Caco-2 (cell line): ENCODE measurements around the gene TIMP4. TPM values are rescaled to one million over a fixed set of nuclear protein-coding genes. Genes with fewer than 3 reads are reported as not detected.

Experiments
- BruUV-seq: library from RNA; stranded (reverse); fragments of 400-500 nt; replicated peaks from 2 replicates; lab custom pipeline; 2021; lab: Mats Ljungman, UMichigan
- CTCF ChIA-PET: fragments of 300-600 bp; sonication (Branson Sonifier 250); formaldehyde crosslinking; loops from one replicate; lab custom pipeline; 2022; ENCODE audit warnings: antibody characterized with exemption; lab: Charles Lee
- POLR2A ChIA-PET: fragments of 300-600 bp; sonication (Branson Sonifier 250); formaldehyde crosslinking; loops from one replicate; lab custom pipeline; 2022; ENCODE audit warnings: antibody characterized with exemption; lab: Charles Lee
- DNase-seq, 2 experiments: peaks; one replicate each; pipeline versions ENCODE4 v3.0.0 to v3.0.0-alpha.2; 2020 to 2022
- H3K27me3 ChIP-seq: replicated peaks from 2 replicates; pipeline ENCODE4 v1.6.0; 2011; ENCODE audit warnings: low read length; ENCODE audit not compliant: control insufficient read depth, insufficient read depth
- H3K36me3 ChIP-seq: 2 replicates; pipeline ENCODE4 v1.5.1; 2011; ENCODE audit warnings: low read length; ENCODE audit not compliant: control insufficient read depth, insufficient read depth
- H3K4me1 ChIP-seq: fragments of 250-450 bp; sonication (Bioruptor Pico); 2 replicates; pipeline ENCODE4 v1.5.1; 2020; ENCODE audit warnings: mild to moderate bottlenecking
- H3K4me3 ChIP-seq: 2 replicates; pipeline ENCODE4 v1.5.1; 2011; ENCODE audit warnings: low read depth, mild to moderate bottlenecking, control low read depth, low read length
- H3K9me3 ChIP-seq: fragments of 250-450 bp; sonication (Bioruptor Pico); 2 replicates; pipeline ENCODE4 v1.5.1; 2020; ENCODE audit warnings: mild to moderate bottlenecking, moderate library complexity
- H3K27ac Mint-ChIP-seq: one replicate; pipeline ENCODE4 v1.8.0; 2022; ENCODE audit warnings: mixed read lengths; ENCODE audit not compliant: unreplicated experiment
- H3K27me3 Mint-ChIP-seq: one replicate; pipeline ENCODE4 v1.8.0; 2022; ENCODE audit warnings: mixed read lengths; ENCODE audit not compliant: insufficient read depth, unreplicated experiment
- H3K36me3 Mint-ChIP-seq: one replicate; pipeline ENCODE4 v1.8.0; 2022; ENCODE audit warnings: mild to moderate bottlenecking, mixed read lengths; ENCODE audit not compliant: insufficient read depth, unreplicated experiment
- H3K4me1 Mint-ChIP-seq: one replicate; pipeline ENCODE4 v1.8.0; 2022; ENCODE audit warnings: low read depth, mixed read lengths; ENCODE audit not compliant: unreplicated experiment
- H3K4me3 Mint-ChIP-seq: one replicate; pipeline ENCODE4 v1.8.0; 2022; ENCODE audit warnings: mild to moderate bottlenecking, moderate library complexity, mixed read lengths; ENCODE audit not compliant: unreplicated experiment
- H3K9me3 Mint-ChIP-seq: one replicate; pipeline ENCODE4 v1.8.0; 2022; ENCODE audit warnings: mixed read lengths; ENCODE audit not compliant: unreplicated experiment
- CTCF ChIP-seq, 2 experiments: fragments of 200-600 bp in 1 of 2; IDR thresholded peaks; 1 replicate in 1 of 2; 2 replicates in 1 of 2; pipeline versions ENCODE4 v1.5.1 to v1.8.0; 2011 to 2022; ENCODE audit warnings: antibody characterized with exemption in 1 of 2, control low read depth in 1 of 2, inconsistent platforms in 1 of 2, low read depth in 1 of 2, low read length in 1 of 2, mild to moderate bottlenecking in 1 of 2, moderate library complexity in 1 of 2; ENCODE audit not compliant: insufficient read depth in 1 of 2, severe bottlenecking in 1 of 2, unreplicated experiment in 1 of 2
- intact Hi-C: fragments of 100-400 bp; cut with micrococcal nuclease; formaldehyde crosslinking; loops from one replicate; pipeline ENCODE4 v1.10.0; 2022; ENCODE audit not compliant: unreplicated experiment
- total RNA-seq: library from RNA; stranded (reverse); gene quantifications from 2 replicates; pipeline ENCODE4 v1.2.3, GENCODE V29; 2022

The TIMP4 gene
- total RNA-seq, 1 experiment from 2014 or later = 1.4 TPM

GRCh38 chr3:12114251-12114650 is 44.5 kb downstream of the TIMP4 start:
- Histone ChIP-seq H3K9me3 (0 out of 2 replicates have a peak, but pooled peaks cover 3% of the 10 kb centered on the region), H3K27me3 (no peaks in the 10 kb centered on the region), H3K4me1 (no peaks in the 10 kb centered on the region), H3K4me3 (no peak overlapping the region), H3K36me3 (no peaks in the 10 kb centered on the region)
- Mint-ChIP-seq H3K4me1 (no peaks in the 10 kb centered on the region), H3K27me3 (peaks cover 4% of the 10 kb centered on the region), H3K36me3 (no peaks in the 10 kb centered on the region), H3K4me3 (no peak overlapping the region), H3K27ac (no peak overlapping the region), H3K9me3 (no peaks in the 10 kb centered on the region)
- CTCF ChIA-PET = no interaction called here
- TF ChIP-seq CTCF (IDR thresholded peaks at IDR 0.05; ENCODE audit: insufficient read depth in 1 of 2, low read depth in 1 of 2, low read length in 1 of 2, severe bottlenecking in 1 of 2, unreplicated experiment in 1 of 2) = no peak
- intact Hi-C loops = no loop called here
- no peak for DNase-seq
- no TSS peak for BruUV-seq
- POLR2A ChIA-PET = no interaction called here

- Histone ChIP-seq H3K27me3 (no peaks in the 10 kb centered on the region), H3K9me3 (0 out of 2 replicates have a peak, but pooled peaks cover 3% of the 10 kb centered on the region), H3K4me1 (no peaks in the 10 kb centered on the region), H3K4me3 (no peak overlapping the region), H3K36me3 (no peaks in the 10 kb centered on the region)
- no peaks in the 10 kb centered on the region for H3K4me1 Mint-ChIP-seq
- ChIA-PET POLR2A (no interaction called here), CTCF (no interaction called here)
- no peak for DNase-seq
- no TSS peak for BruUV-seq
- no peaks in the 10 kb centered on the region for H3K9me3 Mint-ChIP-seq
- H3K27ac Mint-ChIP-seq = no peak overlapping the region
- H3K4me3 Mint-ChIP-seq = no peak overlapping the region
- TF ChIP-seq CTCF (IDR thresholded peaks at IDR 0.05; ENCODE audit: insufficient read depth in 1 of 2, low read depth in 1 of 2, low read length in 1 of 2, severe bottlenecking in 1 of 2, unreplicated experiment in 1 of 2) = no peak
- intact Hi-C loops = no loop called here
- H3K36me3 Mint-ChIP-seq = no peaks in the 10 kb centered on the region
- peaks cover 7% of the 10 kb centered on the region for H3K27me3 Mint-ChIP-seq
Measured at GRCh38 chr3:12107071-12107713, 51.5 kb downstream of the TIMP4 start.

Other genes with a start within 250 kb of the TIMP4 start
- 0.19 TPM in 1 of 2 replicates, not detected in the other for gene SYN2, start 154.5 kb downstream of the TIMP4 start, total RNA-seq
- gene PPARG, start 130.2 kb upstream of the TIMP4 start, total RNA-seq = 15.6 and 22.1 TPM in 2 replicates